ENCODE measurements around the gene IFI35. TPM values are rescaled to one million over a fixed set of nuclear protein-coding genes. Genes with fewer than 3 reads are reported as not detected.
A peak's percentile ranks its signal among the peaks of the same experiment; 100 is the strongest.

Gene IFI35
- total and polyA plus RNA-seq, 9 of the 15 experiments (the other 6 are each of a cell fraction or from before 2014, with no cell fraction given), result 4.4 to 13.1 (median 10.2) TPM

DNA sequence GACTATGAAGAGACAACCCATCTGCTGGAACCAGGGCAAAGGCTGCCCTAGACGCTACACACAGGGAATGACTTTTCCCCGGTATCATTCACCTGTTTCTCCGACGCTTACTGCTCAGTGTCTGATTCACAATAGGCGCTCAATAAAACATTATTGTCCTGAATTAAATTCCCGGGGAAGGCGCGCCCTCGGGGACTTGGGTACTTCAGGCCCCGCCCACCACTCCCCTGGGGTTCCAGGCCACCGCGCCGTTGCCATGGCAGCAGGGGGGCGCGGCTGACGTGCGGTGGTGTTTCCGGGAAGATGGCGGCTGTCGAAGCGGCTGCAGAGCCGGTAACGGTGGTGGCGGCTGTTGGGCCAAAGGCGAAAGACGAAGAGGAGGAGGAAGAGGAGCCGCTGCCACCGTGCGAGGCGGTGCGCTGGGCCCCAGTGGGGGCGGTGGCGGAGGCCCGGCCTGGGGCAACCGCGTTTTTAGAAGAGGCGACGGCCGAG is 26.3 kb upstream of the IFI35 start, which contains the start of gene RUNDC1 (continued):
- TF ChIP-seq ZNF583 (CRISPR knock-in tag; IDR thresholded peaks at IDR 0.05) (no peak), HLTF (IDR thresholded peaks at IDR 0.05) (no peak), SMARCB1 (IDR thresholded peaks at IDR 0.05; ENCODE audit: insufficient read length, low read depth) (no peak), POLR2B (IDR thresholded peaks at IDR 0.05; ENCODE audit: low read depth, partially characterized antibody) (no peak), RFX7 (CRISPR knock-in tag; IDR thresholded peaks at IDR 0.05) (no peak), CCAR2 (IDR thresholded peaks at IDR 0.05; ENCODE audit: low read depth, low read length) (no peak), FOXA3 (CRISPR knock-in tag; conservative IDR thresholded peaks at IDR 0.05 in 1 of 2, IDR thresholded peaks at IDR 0.05 in 1 of 2) (no peak), POLR3G (IDR thresholded peaks at IDR 0.05; ENCODE audit: extremely low read depth, insufficient read length, insufficient replicate concordance) (no peak), JUNB (CRISPR knock-in tag; conservative IDR thresholded peaks at IDR 0.05) (no peak), TAF7 (tag; IDR thresholded peaks at IDR 0.05) (no peak), FOS (IDR thresholded peaks at IDR 0.05; ENCODE audit: extremely low read depth, insufficient read length) (no peak), MYNN (IDR thresholded peaks at IDR 0.05) (no peak), MYNN (CRISPR knock-in tag; IDR thresholded peaks at IDR 0.05) (no peak), ZNF239 (CRISPR knock-in tag; IDR thresholded peaks at IDR 0.05) (no peak), ZNF707 (CRISPR knock-in tag; conservative IDR thresholded peaks at IDR 0.05) (no peak), CEBPG (CRISPR knock-in tag; IDR thresholded peaks at IDR 0.05) (no peak), CEBPG (tag; conservative IDR thresholded peaks at IDR 0.05 in 1 of 2, IDR thresholded peaks at IDR 0.05 in 1 of 2) (no peak)
- TF ChIP-seq, protein P1, sequence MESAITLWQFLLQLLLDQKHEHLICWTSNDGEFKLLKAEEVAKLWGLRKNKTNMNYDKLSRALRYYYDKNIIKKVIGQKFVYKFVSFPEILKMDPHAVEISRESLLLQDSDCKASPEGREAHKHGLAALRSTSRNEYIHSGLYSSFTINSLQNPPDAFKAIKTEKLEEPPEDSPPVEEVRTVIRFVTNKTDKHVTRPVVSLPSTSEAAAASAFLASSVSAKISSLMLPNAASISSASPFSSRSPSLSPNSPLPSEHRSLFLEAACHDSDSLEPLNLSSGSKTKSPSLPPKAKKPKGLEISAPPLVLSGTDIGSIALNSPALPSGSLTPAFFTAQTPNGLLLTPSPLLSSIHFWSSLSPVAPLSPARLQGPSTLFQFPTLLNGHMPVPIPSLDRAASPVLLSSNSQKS (CRISPR knock-in tag; IDR thresholded peaks at IDR 0.05), result no peak
- TF ChIP-seq, protein P2, sequence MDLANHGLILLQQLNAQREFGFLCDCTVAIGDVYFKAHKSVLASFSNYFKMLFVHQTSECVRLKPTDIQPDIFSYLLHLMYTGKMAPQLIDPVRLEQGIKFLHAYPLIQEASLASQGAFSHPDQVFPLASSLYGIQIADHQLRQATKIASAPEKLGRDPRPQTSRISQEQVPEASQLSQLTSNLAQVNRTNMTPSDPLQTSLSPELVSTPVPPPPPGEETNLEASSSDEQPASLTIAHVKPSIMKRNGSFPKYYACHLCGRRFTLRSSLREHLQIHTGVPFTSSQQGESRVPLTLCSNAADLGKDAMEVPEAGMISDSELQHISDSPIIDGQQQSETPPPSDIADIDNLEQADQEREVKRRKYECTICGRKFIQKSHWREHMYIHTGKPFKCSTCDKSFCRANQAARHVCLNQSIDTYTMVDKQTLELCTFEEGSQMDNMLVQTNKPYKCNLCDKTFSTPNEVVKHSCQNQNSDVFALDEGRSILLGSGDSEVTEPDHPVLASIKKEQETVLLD (IDR thresholded peaks at IDR 0.05), result no peak
- TF ChIP-seq, protein P3, sequence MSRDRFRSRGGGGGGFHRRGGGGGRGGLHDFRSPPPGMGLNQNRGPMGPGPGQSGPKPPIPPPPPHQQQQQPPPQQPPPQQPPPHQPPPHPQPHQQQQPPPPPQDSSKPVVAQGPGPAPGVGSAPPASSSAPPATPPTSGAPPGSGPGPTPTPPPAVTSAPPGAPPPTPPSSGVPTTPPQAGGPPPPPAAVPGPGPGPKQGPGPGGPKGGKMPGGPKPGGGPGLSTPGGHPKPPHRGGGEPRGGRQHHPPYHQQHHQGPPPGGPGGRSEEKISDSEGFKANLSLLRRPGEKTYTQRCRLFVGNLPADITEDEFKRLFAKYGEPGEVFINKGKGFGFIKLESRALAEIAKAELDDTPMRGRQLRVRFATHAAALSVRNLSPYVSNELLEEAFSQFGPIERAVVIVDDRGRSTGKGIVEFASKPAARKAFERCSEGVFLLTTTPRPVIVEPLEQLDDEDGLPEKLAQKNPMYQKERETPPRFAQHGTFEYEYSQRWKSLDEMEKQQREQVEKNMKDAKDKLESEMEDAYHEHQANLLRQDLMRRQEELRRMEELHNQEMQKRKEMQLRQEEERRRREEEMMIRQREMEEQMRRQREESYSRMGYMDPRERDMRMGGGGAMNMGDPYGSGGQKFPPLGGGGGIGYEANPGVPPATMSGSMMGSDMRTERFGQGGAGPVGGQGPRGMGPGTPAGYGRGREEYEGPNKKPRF (IDR thresholded peaks at IDR 0.05; ENCODE audit: low read depth, low read length), result no peak
- TF ChIP-seq, protein P4, sequence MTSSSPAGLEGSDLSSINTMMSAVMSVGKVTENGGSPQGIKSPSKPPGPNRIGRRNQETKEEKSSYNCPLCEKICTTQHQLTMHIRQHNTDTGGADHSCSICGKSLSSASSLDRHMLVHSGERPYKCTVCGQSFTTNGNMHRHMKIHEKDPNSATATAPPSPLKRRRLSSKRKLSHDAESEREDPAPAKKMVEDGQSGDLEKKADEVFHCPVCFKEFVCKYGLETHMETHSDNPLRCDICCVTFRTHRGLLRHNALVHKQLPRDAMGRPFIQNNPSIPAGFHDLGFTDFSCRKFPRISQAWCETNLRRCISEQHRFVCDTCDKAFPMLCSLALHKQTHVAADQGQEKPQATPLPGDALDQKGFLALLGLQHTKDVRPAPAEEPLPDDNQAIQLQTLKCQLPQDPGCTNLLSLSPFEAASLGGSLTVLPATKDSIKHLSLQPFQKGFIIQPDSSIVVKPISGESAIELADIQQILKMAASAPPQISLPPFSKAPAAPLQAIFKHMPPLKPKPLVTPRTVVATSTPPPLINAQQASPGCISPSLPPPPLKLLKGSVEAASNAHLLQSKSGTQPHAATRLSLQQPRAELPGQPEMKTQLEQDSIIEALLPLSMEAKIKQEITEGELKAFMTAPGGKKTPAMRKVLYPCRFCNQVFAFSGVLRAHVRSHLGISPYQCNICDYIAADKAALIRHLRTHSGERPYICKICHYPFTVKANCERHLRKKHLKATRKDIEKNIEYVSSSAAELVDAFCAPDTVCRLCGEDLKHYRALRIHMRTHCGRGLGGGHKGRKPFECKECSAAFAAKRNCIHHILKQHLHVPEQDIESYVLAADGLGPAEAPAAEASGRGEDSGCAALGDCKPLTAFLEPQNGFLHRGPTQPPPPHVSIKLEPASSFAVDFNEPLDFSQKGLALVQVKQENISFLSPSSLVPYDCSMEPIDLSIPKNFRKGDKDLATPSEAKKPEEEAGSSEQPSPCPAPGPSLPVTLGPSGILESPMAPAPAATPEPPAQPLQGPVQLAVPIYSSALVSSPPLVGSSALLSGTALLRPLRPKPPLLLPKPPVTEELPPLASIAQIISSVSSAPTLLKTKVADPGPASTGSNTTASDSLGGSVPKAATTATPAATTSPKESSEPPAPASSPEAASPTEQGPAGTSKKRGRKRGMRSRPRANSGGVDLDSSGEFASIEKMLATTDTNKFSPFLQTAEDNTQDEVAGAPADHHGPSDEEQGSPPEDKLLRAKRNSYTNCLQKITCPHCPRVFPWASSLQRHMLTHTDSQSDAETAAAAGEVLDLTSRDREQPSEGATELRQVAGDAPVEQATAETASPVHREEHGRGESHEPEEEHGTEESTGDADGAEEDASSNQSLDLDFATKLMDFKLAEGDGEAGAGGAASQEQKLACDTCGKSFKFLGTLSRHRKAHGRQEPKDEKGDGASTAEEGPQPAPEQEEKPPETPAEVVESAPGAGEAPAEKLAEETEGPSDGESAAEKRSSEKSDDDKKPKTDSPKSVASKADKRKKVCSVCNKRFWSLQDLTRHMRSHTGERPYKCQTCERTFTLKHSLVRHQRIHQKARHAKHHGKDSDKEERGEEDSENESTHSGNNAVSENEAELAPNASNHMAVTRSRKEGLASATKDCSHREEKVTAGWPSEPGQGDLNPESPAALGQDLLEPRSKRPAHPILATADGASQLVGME (CRISPR knock-in tag; IDR thresholded peaks at IDR 0.05), result peak; percentile 22; the same call in 1 of the 2 replicates
